Measurements from ENCODE around the gene WIZ. TPM values are rescaled to one million over a fixed set of nuclear protein-coding genes. Genes with fewer than 3 reads are reported as not detected.

The WIZ gene
- total and polyA plus RNA-seq, 2 of the 8 experiments (the other 6 are each of a cell fraction or from before 2014, with no cell fraction given): 12.5 to 33.2 TPM

GRCh38 chr19:15457701-15458484 lies 8.1 kb upstream of the WIZ start:
- WGBS, 2 experiments (ENCODE audit: extremely low coverage in 1 of 2, insufficient coverage in 1 of 2, insufficient read length in 1 of 2, insufficient replicate concordance in 2 of 2, low coverage in 1 of 2, low lambda C conversion rate in 2 of 2, missing lambda C conversion rate in 1 of 2): 34% methylated on average over 42 of the region's 54 CpGs; no CpG with 5 or more reads in 1 of the 2 experiments
- Histone ChIP-seq H3K27ac (ENCODE audit: low read depth, low read length) (no peak overlapping the region), H3K4ac (replicated peaks; ENCODE audit: insufficient read length, low read depth, low read length) (no peak overlapping the region), H3K79me1 (ENCODE audit: low read depth, low read length) (no peaks in the 10 kb centered on the region), H3K9ac (replicated peaks in 1 of 4; ENCODE audit: extremely low read depth in 1 of 4, low read depth in 3 of 4, low read length in 3 of 4) (no peak overlapping the region), H4K20me1 (replicated peaks in 1 of 2; ENCODE audit: control insufficient read depth in 1 of 2, insufficient read depth in 2 of 2, low read length in 2 of 2) (peaks cover 0 to 7% of the 10 kb centered on the region in 2 experiments), H2BK15ac (ENCODE audit: low read length) (no peak overlapping the region), H3K56ac (replicated peaks; ENCODE audit: insufficient read length, low read depth, low read length) (no peak overlapping the region), H2AK5ac (ENCODE audit: low read depth, low read length) (no peak overlapping the region), H2BK20ac (ENCODE audit: low read length) (no peak overlapping the region), H3K79me2 (ENCODE audit: control insufficient read depth in 1 of 2, insufficient read depth in 2 of 2, low read length in 2 of 2) (no peaks in the 10 kb centered on the region), H2BK12ac (ENCODE audit: low read depth, low read length) (no peak overlapping the region), H4K91ac (replicated peaks; ENCODE audit: insufficient read length, low read length) (no peak overlapping the region), H3K9me3 (ENCODE audit: insufficient read depth in 2 of 2, low read depth in 1 of 2, low read length in 1 of 2) (no peaks in the 10 kb centered on the region), H3K36me3 (ENCODE audit: control insufficient read depth in 2 of 4, insufficient read depth in 4 of 4, low read length in 3 of 4) (no peaks in the 10 kb centered on the region; a peak in 1 of 8 replicates), H3K23me2 (ENCODE audit: low read depth, low read length) (peaks cover 8% of the 10 kb centered on the region; the same call in 1 of the 2 replicates), H3K18ac (ENCODE audit: extremely low read depth, low read length) (no peak overlapping the region), H4K8ac (ENCODE audit: extremely low read depth, insufficient read depth, low read length) (peak overlapping the region; percentile 60; the same call in 1 of the 2 replicates), H3K4me3 (ENCODE audit: extremely low read depth in 1 of 4, insufficient read depth in 2 of 4, low read depth in 3 of 4, low read length in 4 of 4) (peak overlapping the region in 3 of 4 experiments; percentile 26 to 61 (median 29); a peak in 5 of 8 replicates), H3K4me1 (replicated peaks in 1 of 4; ENCODE audit: control insufficient read depth in 3 of 4, insufficient read depth in 4 of 4, low read length in 3 of 4) (peaks cover 0 to 13% (median 8%) of the 10 kb centered on the region in 4 experiments; a peak in 5 of 7 replicates), H3K23ac (ENCODE audit: insufficient read length) (no peak overlapping the region), H2AFZ (ENCODE audit: low read length) (0 out of 2 replicates have a peak overlapping the region, but pooled peaks have one; percentile 28), H3K14ac (ENCODE audit: insufficient read length) (no peak overlapping the region), H3K4me2 (ENCODE audit: insufficient read depth in 1 of 2, low read depth in 2 of 2, low read length in 2 of 2) (peak overlapping the region; percentile 49 to 82), H2BK5ac (ENCODE audit: low read depth, low read length) (no peak overlapping the region), H2BK120ac (replicated peaks; ENCODE audit: low read depth, low read length) (no peak overlapping the region), H3K27me3 (replicated peaks in 1 of 4; ENCODE audit: control insufficient read depth in 3 of 4, extremely low read depth in 1 of 4, insufficient read depth in 3 of 4, low read length in 3 of 4) (peaks cover 20 to 67% (median 54%) of the 10 kb centered on the region in 4 experiments), H4K5ac (ENCODE audit: insufficient read length, low read depth, low read length) (no peak overlapping the region)
- no peak for DNase-seq (ENCODE audit: low read depth in 1 of 2, low spot score in 2 of 2)
- CTCF ChIA-PET (ENCODE audit: partially characterized antibody): interaction anchor here (1.1 to 2.1 kb wide), 4 partner anchors 37 to 365 kb away, joined by 3 to 11 read pairs (median 6); partner anchors contain the start of gene AKAP8L
- POLR2A ChIA-PET (ENCODE audit: partially characterized antibody): interaction anchor here (0.7 to 1.1 kb wide), 2 partner anchors 37 to 39 kb away, joined by 3 read pairs; partner anchors contain the start of gene AKAP8L
- FAIRE-seq: no peak
- TF ChIP-seq RXRA (IDR thresholded peaks at IDR 0.05; ENCODE audit: insufficient read depth, low read depth, low read length) (no peak), KDM4A (IDR thresholded peaks at IDR 0.05; ENCODE audit: low read depth, low read length, severe bottlenecking) (peak; percentile 39), CTBP2 (IDR thresholded peaks at IDR 0.05; ENCODE audit: borderline replicate concordance, insufficient read depth, insufficient read length, low read length) (no peak), EZH2 (IDR thresholded peaks at IDR 0.05; ENCODE audit: low read depth, low read length, severe bottlenecking) (peak; percentile 83), BCL11A (IDR thresholded peaks at IDR 0.05; ENCODE audit: low read depth in 2 of 2, low read length in 2 of 2) (no peak), CBX8 (IDR thresholded peaks at IDR 0.05; ENCODE audit: borderline replicate concordance, low read depth, low read length) (no peak), BRCA1 (IDR thresholded peaks at IDR 0.05; ENCODE audit: low read depth, low read length) (no peak), SRF (IDR thresholded peaks at IDR 0.05; ENCODE audit: low read depth, low read length) (no peak), MAFK (IDR thresholded peaks at IDR 0.05; ENCODE audit: low read depth, low read length) (no peak), SP4 (IDR thresholded peaks at IDR 0.05; ENCODE audit: low read length) (no peak), CBX5 (IDR thresholded peaks at IDR 0.05; ENCODE audit: low read depth, low read length) (no peak), POU5F1 (IDR thresholded peaks at IDR 0.05; ENCODE audit: low read depth, low read length) (no peak)

Data from H1 (cell line).